ENCODE data around the gene HNF1A. TPM values are rescaled to one million over a fixed set of nuclear protein-coding genes. Genes with fewer than 3 reads are reported as not detected.

The HNF1A gene
- polyA plus RNA-seq, 1 donor (not counting 4 experiments of a cell fraction or from before 2014, with no cell fraction given), result not detected

- no peaks in the 10 kb centered on the region for H4K20me1 ChIP-seq (ENCODE audit: control insufficient read depth, extremely low read depth, insufficient read depth, low read length)
- no peaks in the 10 kb centered on the region for H3K27me3 ChIP-seq (ENCODE audit: control insufficient read depth, extremely low read depth, insufficient read depth, low read length)
- no peak overlapping the region for H3K27ac ChIP-seq (ENCODE audit: control insufficient read depth, insufficient read depth, low read length)
- DNase-seq (ENCODE audit: low read depth, low spot score), result no peak
- no peak for TF ChIP-seq EZH2 (IDR thresholded peaks at IDR 0.05; ENCODE audit: low read length)
- TF ChIP-seq, protein P1, sequence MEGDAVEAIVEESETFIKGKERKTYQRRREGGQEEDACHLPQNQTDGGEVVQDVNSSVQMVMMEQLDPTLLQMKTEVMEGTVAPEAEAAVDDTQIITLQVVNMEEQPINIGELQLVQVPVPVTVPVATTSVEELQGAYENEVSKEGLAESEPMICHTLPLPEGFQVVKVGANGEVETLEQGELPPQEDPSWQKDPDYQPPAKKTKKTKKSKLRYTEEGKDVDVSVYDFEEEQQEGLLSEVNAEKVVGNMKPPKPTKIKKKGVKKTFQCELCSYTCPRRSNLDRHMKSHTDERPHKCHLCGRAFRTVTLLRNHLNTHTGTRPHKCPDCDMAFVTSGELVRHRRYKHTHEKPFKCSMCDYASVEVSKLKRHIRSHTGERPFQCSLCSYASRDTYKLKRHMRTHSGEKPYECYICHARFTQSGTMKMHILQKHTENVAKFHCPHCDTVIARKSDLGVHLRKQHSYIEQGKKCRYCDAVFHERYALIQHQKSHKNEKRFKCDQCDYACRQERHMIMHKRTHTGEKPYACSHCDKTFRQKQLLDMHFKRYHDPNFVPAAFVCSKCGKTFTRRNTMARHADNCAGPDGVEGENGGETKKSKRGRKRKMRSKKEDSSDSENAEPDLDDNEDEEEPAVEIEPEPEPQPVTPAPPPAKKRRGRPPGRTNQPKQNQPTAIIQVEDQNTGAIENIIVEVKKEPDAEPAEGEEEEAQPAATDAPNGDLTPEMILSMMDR (optimal IDR thresholded peaks at IDR 0.05 in 1 of 3, IDR thresholded peaks at IDR 0.05 in 1 of 3, conservative IDR thresholded peaks at IDR 0.05 in 1 of 3; ENCODE audit: extremely low read depth in 1 of 3, insufficient read depth in 2 of 3, low read length in 3 of 3), result no peak
- H3K4me3 ChIP-seq (ENCODE audit: control insufficient read depth in 2 of 3, extremely low read depth in 1 of 3, insufficient read depth in 2 of 3, low read depth in 1 of 3, low read length in 3 of 3), result no peak overlapping the region
- H3K79me2 ChIP-seq (ENCODE audit: control insufficient read depth, insufficient read depth, low read length), result no peaks in the 10 kb centered on the region
- no peak overlapping the region for H3K4me2 ChIP-seq (ENCODE audit: control insufficient read depth, extremely low read depth, insufficient read depth, low read depth, low read length)
- no peak for FAIRE-seq
- H3K36me3 ChIP-seq (ENCODE audit: control insufficient read depth in 2 of 2, extremely low read depth in 1 of 2, insufficient read depth in 2 of 2, low read length in 2 of 2), result peaks cover 10 to 16% of the 10 kb centered on the region in 2 experiments
- no peak overlapping the region for H3K9ac ChIP-seq (ENCODE audit: control insufficient read depth, extremely low read depth, insufficient read depth, low read length)
- no peaks in the 10 kb centered on the region for H3K9me1 ChIP-seq (ENCODE audit: control insufficient read depth, extremely low read depth, insufficient read depth, low read length)
- dilution Hi-C loops (cut with MboI; ENCODE audit: extremely low pct_ligation_motif_present, low sequenced_read_pairs), result no loop called here
- no peaks in the 10 kb centered on the region for H3K9me3 ChIP-seq (ENCODE audit: control insufficient read depth, low read depth, low read length)
- no peak overlapping the region for H2AFZ ChIP-seq (ENCODE audit: control insufficient read depth, low read length)
- no peaks in the 10 kb centered on the region for H3K4me1 ChIP-seq (ENCODE audit: control insufficient read depth, extremely low read depth, insufficient read depth, low read length)
These were observed 22.7 kb downstream of the HNF1A start for GRCh38 chr12:121001060-121001459.

GRCh38 chr12:121001841-121002483 lies 23.6 kb downstream of the HNF1A start:
- DNase-seq (ENCODE audit: low read depth, low spot score), result no peak
- H2AFZ ChIP-seq (ENCODE audit: control insufficient read depth, low read length), result no peak overlapping the region
- no peaks in the 10 kb centered on the region for H3K79me2 ChIP-seq (ENCODE audit: control insufficient read depth, insufficient read depth, low read length)
- no peaks in the 10 kb centered on the region for H3K9me3 ChIP-seq (ENCODE audit: control insufficient read depth, low read depth, low read length)
- no peak for FAIRE-seq
- H3K4me2 ChIP-seq (ENCODE audit: control insufficient read depth, extremely low read depth, insufficient read depth, low read depth, low read length), result no peak overlapping the region
- dilution Hi-C loops (cut with MboI; ENCODE audit: extremely low pct_ligation_motif_present, low sequenced_read_pairs), result no loop called here
- H3K4me3 ChIP-seq (ENCODE audit: control insufficient read depth in 2 of 3, extremely low read depth in 1 of 3, insufficient read depth in 2 of 3, low read depth in 1 of 3, low read length in 3 of 3), result no peak overlapping the region
- no peak overlapping the region for H3K9ac ChIP-seq (ENCODE audit: control insufficient read depth, extremely low read depth, insufficient read depth, low read length)
- no peaks in the 10 kb centered on the region for H3K9me1 ChIP-seq (ENCODE audit: control insufficient read depth, extremely low read depth, insufficient read depth, low read length)
- H3K27ac ChIP-seq (ENCODE audit: control insufficient read depth, insufficient read depth, low read length), result no peak overlapping the region
- H4K20me1 ChIP-seq (ENCODE audit: control insufficient read depth, extremely low read depth, insufficient read depth, low read length), result no peaks in the 10 kb centered on the region
- peaks cover 13 to 16% of the 10 kb centered on the region in 2 experiments for H3K36me3 ChIP-seq (ENCODE audit: control insufficient read depth in 2 of 2, extremely low read depth in 1 of 2, insufficient read depth in 2 of 2, low read length in 2 of 2)
- TF ChIP-seq, protein P1 (optimal IDR thresholded peaks at IDR 0.05 in 1 of 3, IDR thresholded peaks at IDR 0.05 in 1 of 3, conservative IDR thresholded peaks at IDR 0.05 in 1 of 3; ENCODE audit: extremely low read depth in 1 of 3, insufficient read depth in 2 of 3, low read length in 3 of 3), result no peak
- no peak for TF ChIP-seq EZH2 (IDR thresholded peaks at IDR 0.05; ENCODE audit: low read length)
- H3K27me3 ChIP-seq (ENCODE audit: control insufficient read depth, extremely low read depth, insufficient read depth, low read length), result no peaks in the 10 kb centered on the region
- H3K4me1 ChIP-seq (ENCODE audit: control insufficient read depth, extremely low read depth, insufficient read depth, low read length), result no peaks in the 10 kb centered on the region
